ENCODE results near the gene GRID1.

- no peak for TF ChIP-seq CTCF (IDR thresholded peaks at IDR 0.05)
- TF ChIP-seq POLR2A (IDR thresholded peaks at IDR 0.05) = no peak
Measured at GRCh38 chr10:86113044-86113443, 253.6 kb downstream of the GRID1 start.

Data from Peyer's patch (tissue), 4 donors.